Muscle of leg (tissue), 11 donors: Measurements from ENCODE around the gene PIK3CA. TPM values are rescaled to one million over a fixed set of nuclear protein-coding genes. Genes with fewer than 3 reads are reported as not detected.
"Not testable (repeated sequence)": the region's sequence is repeated elsewhere in the genome, so short reads cannot be mapped to it uniquely, and the experiment has no call there.

Source experiments
- DNase-seq: peaks from one replicate; pipeline ENCODE4 v3.0.0; 2013
- H3K27ac ChIP-seq: one replicate; pipeline ENCODE4 v1.5.1; 2013; ENCODE audit warnings: mild to moderate bottlenecking, low read length, control low read depth
- H3K27me3 ChIP-seq: one replicate; pipeline ENCODE4 v1.6.1; 2013; ENCODE audit warnings: low read length; ENCODE audit not compliant: control insufficient read depth, insufficient read depth
- H3K36me3 ChIP-seq: one replicate; pipeline ENCODE4 v1.6.1; 2013; ENCODE audit warnings: low read length; ENCODE audit not compliant: control insufficient read depth, insufficient read depth
- H3K4me1 ChIP-seq: one replicate; pipeline ENCODE4 v1.6.1; 2013; ENCODE audit warnings: low read length; ENCODE audit not compliant: control insufficient read depth, insufficient read depth
- H3K4me3 ChIP-seq: one replicate; pipeline ENCODE4 v1.5.1; 2013; ENCODE audit warnings: low read length, control low read depth
- H3K9me3 ChIP-seq: replicated peaks from 2 replicates; pipeline ENCODE4 v1.6.1; 2013; ENCODE audit warnings: low read depth, low read length; ENCODE audit not compliant: control insufficient read depth
- WGBS: methylation state at CpG from one replicate; pipeline ENCODE4 v1.1.5; 2013; ENCODE audit warnings: missing lambda C conversion rate; ENCODE audit not compliant: insufficient coverage; 5-methylcytosine and 5-hydroxymethylcytosine counted together
- polyA plus RNA-seq, 8 donors: library from polyadenylated mRNA; unstranded; fragments of 120-200 nt; gene quantifications; one replicate each; pipeline versions ENCODE4 v1.2.1 to v1.2.3, GENCODE V29; 2013; ENCODE audit warnings: inconsistent platforms in 1 of 8, low replicate concordance in 1 of 8; ENCODE audit not compliant: insufficient read length in 8 of 8, insufficient read depth in 1 of 8
- total RNA-seq: library from RNA; stranded (reverse); fragments of 120-200 nt; gene quantifications from one replicate; pipeline ENCODE4 v1.2.4, GENCODE V29; 2013

PIK3CA gene
- total and polyA plus RNA-seq, 9 donors, result 12.6 to 27.5 (median 22.4) TPM

DNA sequence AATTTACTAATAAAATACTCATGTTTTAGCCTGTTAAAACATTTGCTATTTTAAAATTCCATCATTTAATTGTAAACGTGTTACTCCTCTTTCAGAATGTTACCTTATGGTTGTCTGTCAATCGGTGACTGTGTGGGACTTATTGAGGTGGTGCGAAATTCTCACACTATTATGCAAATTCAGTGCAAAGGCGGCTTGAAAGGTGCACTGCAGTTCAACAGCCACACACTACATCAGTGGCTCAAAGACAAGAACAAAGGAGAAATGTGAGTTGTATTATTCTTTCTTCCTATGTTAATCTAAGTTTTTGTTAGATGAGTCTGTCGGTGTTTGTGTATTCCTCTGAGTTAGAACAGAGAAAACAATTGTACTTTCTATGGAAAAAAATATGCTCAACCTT lies 81.0 kb downstream of the PIK3CA start:
- no peak overlapping the region for H3K27ac ChIP-seq
- H3K27me3 ChIP-seq, result no peaks in the 10 kb centered on the region
- no peak overlapping the region for H3K4me3 ChIP-seq
- no CpG with 5 or more reads among the region's 5 CpGs for WGBS
- no peak for DNase-seq
- H3K4me1 ChIP-seq, result no peaks in the 10 kb centered on the region
- peaks cover 8% of the 10 kb centered on the region for H3K36me3 ChIP-seq
- no peaks in the 10 kb centered on the region for H3K9me3 ChIP-seq

DNA sequence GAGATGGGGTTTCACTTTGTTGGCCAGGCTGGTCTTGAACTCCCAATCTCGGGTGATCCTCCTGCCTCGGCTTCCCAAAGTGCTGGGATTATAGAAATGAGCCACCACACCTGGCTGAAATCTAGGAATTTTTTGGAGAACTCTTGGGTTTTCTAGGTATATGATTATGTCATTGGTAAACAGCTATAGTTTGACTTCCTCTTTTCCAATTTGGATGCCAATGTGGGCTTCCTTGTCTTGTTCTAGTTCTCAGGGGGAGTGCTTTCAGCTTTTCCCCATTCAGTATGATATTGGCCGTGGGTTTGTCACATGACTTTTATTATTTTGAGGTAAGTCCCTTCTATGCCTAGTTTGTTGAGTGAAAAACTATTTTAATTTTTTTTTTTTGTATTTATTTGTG lies 84.9 kb downstream of the PIK3CA start:
- no peaks in the 10 kb centered on the region for H3K4me1 ChIP-seq
- H3K27ac ChIP-seq, result no peak overlapping the region
- no peaks in the 10 kb centered on the region for H3K9me3 ChIP-seq
- 100% methylated on average over 2 of the region's 3 CpGs for whole genome bisulfite sequencing
- H3K4me3 ChIP-seq, result no peak overlapping the region
- no peak for DNase-seq
- H3K36me3 ChIP-seq, result peaks cover 8% of the 10 kb centered on the region
- H3K27me3 ChIP-seq, result no peaks in the 10 kb centered on the region

- Histone ChIP-seq H3K9me3 (no peaks in the 10 kb centered on the region), H3K36me3 (peaks cover 8% of the 10 kb centered on the region), H3K27me3 (no peaks in the 10 kb centered on the region), H3K4me3 (no peak overlapping the region), H3K27ac (no peak overlapping the region), H3K4me1 (no peaks in the 10 kb centered on the region)
- 100% methylated on average over 1 of the region's 4 CpGs for WGBS
- no peak for DNase-seq
Observed at GRCh38 chr3:179234199-179234598, 86.0 kb downstream of the PIK3CA start.

DNA sequence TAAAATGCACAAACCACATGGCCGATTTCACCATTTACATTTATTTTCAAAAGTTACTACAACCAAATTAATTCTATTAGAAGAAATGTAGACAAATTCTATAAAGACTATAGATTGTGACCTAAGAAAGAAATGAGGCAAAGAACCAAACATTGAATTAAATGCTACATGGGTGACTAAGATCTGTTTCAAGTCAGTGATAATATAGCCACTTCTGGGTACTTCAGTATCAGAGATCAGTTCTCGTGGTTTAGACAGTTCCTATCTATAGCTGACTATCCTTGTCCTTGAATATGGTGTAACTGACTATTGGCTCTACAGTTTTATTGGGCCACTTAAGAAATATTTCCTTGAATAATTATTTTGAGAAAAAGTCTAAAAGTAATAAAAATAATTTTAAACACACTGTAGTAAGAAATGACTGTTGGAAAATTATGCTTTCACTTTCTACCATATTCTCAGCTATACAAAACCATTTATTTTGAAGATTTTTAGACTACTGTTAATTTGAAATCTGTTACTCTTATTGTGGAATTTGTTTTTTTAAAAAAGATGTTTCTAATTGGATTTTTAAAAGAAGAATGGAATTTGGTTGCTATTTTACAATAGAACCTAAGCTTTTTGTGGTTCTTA lies 88.6 kb downstream of the PIK3CA start:
- no CpG with 5 or more reads among the region's 2 CpGs for WGBS

GRCh38 chr3:179240299-179240698 lies 92.1 kb downstream of the PIK3CA start:
- not testable (repeated sequence) for DNase-seq, H3K4me3 ChIP-seq, H3K36me3 ChIP-seq, H3K27me3 ChIP-seq, H3K9me3 ChIP-seq, H3K27ac ChIP-seq, H3K4me1 ChIP-seq
- WGBS, result no CpG with 5 or more reads among the region's 1 CpG

More for the DNA sequence above, 88.6 kb downstream of the PIK3CA start:
- Histone ChIP-seq H3K36me3 (no peaks in the 10 kb centered on the region), H3K4me3 (no peak overlapping the region), H3K27ac (no peak overlapping the region), H3K27me3 (no peaks in the 10 kb centered on the region), H3K4me1 (no peaks in the 10 kb centered on the region), H3K9me3 (no peaks in the 10 kb centered on the region)
- no peak for DNase-seq

GRCh38 chr3:179242859-179243258 lies 94.7 kb downstream of the PIK3CA start:
- not testable (repeated sequence) for H3K4me1 ChIP-seq, H3K27me3 ChIP-seq, H3K9me3 ChIP-seq, DNase-seq, H3K4me3 ChIP-seq, H3K36me3 ChIP-seq, H3K27ac ChIP-seq
- no CpG with 5 or more reads among the region's 2 CpGs for WGBS

- no peak overlapping the region for H3K27ac ChIP-seq
Observed at GRCh38 chr3:179244878-179245277, 96.7 kb downstream of the PIK3CA start.

DNA sequence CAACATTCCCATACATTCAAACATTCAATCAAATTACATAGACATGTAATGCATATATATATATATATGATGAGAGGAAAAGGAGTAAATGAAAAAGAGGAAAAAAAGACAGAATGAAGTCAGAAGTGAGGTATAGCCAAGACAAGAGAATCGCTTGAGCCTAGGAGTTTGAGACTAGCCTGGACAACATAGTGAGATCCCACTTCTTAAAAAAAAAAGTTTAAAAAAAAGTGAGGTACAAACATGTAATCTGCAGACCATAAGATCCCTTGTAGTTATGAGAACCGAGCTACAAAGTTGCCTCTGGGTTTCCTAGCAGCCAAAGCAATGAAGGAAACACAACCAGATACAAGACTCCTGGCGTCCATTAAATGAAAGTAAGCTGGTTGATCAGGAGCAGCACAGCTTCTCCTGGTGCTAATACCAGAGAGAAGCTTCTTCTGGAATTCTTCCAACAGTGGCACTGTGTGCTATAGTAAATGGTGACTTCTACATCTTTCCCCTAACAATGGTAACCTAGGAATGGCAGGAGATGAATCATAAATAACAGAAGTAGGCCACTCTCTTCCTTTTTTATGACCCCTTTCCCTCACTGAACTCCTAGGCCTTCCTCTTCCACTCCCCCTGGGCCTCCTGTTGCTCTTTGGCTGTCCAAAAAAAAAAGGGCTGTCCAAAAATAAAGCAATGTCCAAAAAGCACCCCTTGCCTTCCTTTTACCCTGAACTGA lies 99.3 kb downstream of the PIK3CA start:
- 88% methylated on average over 1 of the region's 3 CpGs for whole genome bisulfite sequencing
- H3K4me3 ChIP-seq, result no peak overlapping the region
- no peaks in the 10 kb centered on the region for H3K9me3 ChIP-seq
- no peak overlapping the region for H3K27ac ChIP-seq
- H3K36me3 ChIP-seq, result peaks cover 2% of the 10 kb centered on the region
- no peaks in the 10 kb centered on the region for H3K27me3 ChIP-seq
- DNase-seq, result no peak
- no peaks in the 10 kb centered on the region for H3K4me1 ChIP-seq

More at GRCh38 chr3:179244878-179245277, 96.7 kb downstream of the PIK3CA start:
- Histone ChIP-seq H3K4me1 (no peaks in the 10 kb centered on the region), H3K36me3 (peaks cover 2% of the 10 kb centered on the region), H3K27me3 (no peaks in the 10 kb centered on the region), H3K4me3 (no peak overlapping the region), H3K9me3 (no peaks in the 10 kb centered on the region)
- no peak for DNase-seq
- no CpG with 5 or more reads among the region's 1 CpG for WGBS

- H3K36me3 ChIP-seq, result peaks cover 2% of the 10 kb centered on the region
- H3K9me3 ChIP-seq, result no peaks in the 10 kb centered on the region
- no peak within 1 kb of the TSS for H3K27ac ChIP-seq
- DNase-seq, result no peak
- H3K27me3 ChIP-seq, result no peaks in the 10 kb centered on the region
- H3K4me3 ChIP-seq, result no peak within 1 kb of the TSS
- WGBS, result 92% methylated on average over 2 of the region's 6 CpGs
- H3K4me1 ChIP-seq, result no peaks in the 10 kb centered on the region
Observed at GRCh38 chr3:179250803-179251476, 102.8 kb downstream of the PIK3CA start, which contains the start of gene KCNMB3. Gene KCNMB3, minus strand, starts transcription at chr3:179251114. Its CDS starts 124 bp downstream, at chr3:179250990.

GRCh38 chr3:179256813-179257212 lies 108.7 kb downstream of the PIK3CA start:
- Histone ChIP-seq H3K9me3 (peaks cover 15% of the 10 kb centered on the region), H3K4me3 (no peak overlapping the region), H3K36me3 (no peaks in the 10 kb centered on the region), H3K27ac (no peak overlapping the region), H3K27me3 (no peaks in the 10 kb centered on the region), H3K4me1 (peaks cover 2% of the 10 kb centered on the region)
- WGBS, result no CpG with 5 or more reads among the region's 2 CpGs
- DNase-seq, result no peak
